GM12878 (cell line): Measurements from ENCODE around the gene STYXL1. TPM values are rescaled to one million over a fixed set of nuclear protein-coding genes. Genes with fewer than 3 reads are reported as not detected.

Experiments
- ATAC-seq: fragments of 200-7000 bp; cut with Tn5 transposase; 3 replicates; pipeline ENCODE4 v1.9.1; 2020; ENCODE audit warnings: mild to moderate bottlenecking, moderate library complexity
- BruUV-seq: library from RNA; stranded (reverse); fragments of 400-500 nt; replicated peaks from 2 replicates; lab custom pipeline; 2021; lab: Mats Ljungman, UMichigan
- CTCF ChIA-PET: fragments of 300-600 bp; sonication (Branson Sonifier 250); formaldehyde crosslinking; extraction: SDS; loops from one replicate; lab custom pipeline; 2021; ENCODE audit warnings: inconsistent platforms; lab: Yijun Ruan, JAX
- POLR2A ChIA-PET: fragments of 350-600 bp; formaldehyde crosslinking; extraction: SDS; loops from one replicate; lab custom pipeline; 2021; ENCODE audit warnings: inconsistent platforms; lab: Charles Lee
- RAD21 ChIA-PET: fragments of 300-600 bp; sonication (Branson Sonifier 250); formaldehyde crosslinking; loops from one replicate; lab custom pipeline; 2023; ENCODE audit warnings: antibody characterized with exemption; ENCODE audit not compliant: unreplicated experiment; lab: Charles Lee
- SMC1A ChIA-PET: fragments of 300-600 bp; sonication (Branson Sonifier 250); formaldehyde crosslinking; loops from one replicate; lab custom pipeline; 2023; ENCODE audit not compliant: unreplicated experiment, uncharacterized antibody; lab: Charles Lee
- DNase-seq: peaks from one replicate; pipeline ENCODE4 v3.0.0-alpha.2; 2011; ENCODE audit warnings: low read depth, low spot score
- FAIRE-seq: peaks from 3 replicates; lab custom pipeline; 2011; peaks lifted over from hg19 to GRCh38; lab: Jason Lieb, UNC
- H2AFZ ChIP-seq: 2 replicates; pipeline ENCODE4 v1.6.0; 2011; ENCODE audit warnings: low read depth, low read length, control low read depth; ENCODE audit not compliant: control insufficient read depth
- H3K27ac ChIP-seq: 2 replicates; pipeline ENCODE4 v1.5.1; 2011; ENCODE audit warnings: control low read depth; ENCODE audit not compliant: control insufficient read depth, insufficient read depth
- H3K27me3 ChIP-seq, 2 experiments: replicated peaks in 1 of 2; 2 replicates each; pipeline versions ENCODE4 v1.6.0 to v1.6.1; 2011; ENCODE audit warnings: low read length in 1 of 2; ENCODE audit not compliant: control insufficient read depth in 2 of 2, insufficient read depth in 2 of 2
- H3K36me3 ChIP-seq, 2 experiments: 2 replicates each; pipeline ENCODE4 v1.5.1; 2011; ENCODE audit warnings: low read length in 1 of 2; ENCODE audit not compliant: control insufficient read depth in 2 of 2, insufficient read depth in 2 of 2
- H3K4me1 ChIP-seq: 2 replicates; pipeline ENCODE4 v1.6.1; 2011; ENCODE audit warnings: mild to moderate bottlenecking, low read length, moderate library complexity, mixed read lengths; ENCODE audit not compliant: control insufficient read depth, insufficient read depth
- H3K4me2 ChIP-seq: 2 replicates; pipeline ENCODE4 v1.6.0; 2011; ENCODE audit warnings: control low read depth; ENCODE audit not compliant: control insufficient read depth, insufficient read depth
- H3K4me3 ChIP-seq: fragments of 200-600 bp; sonication (generic); 2 replicates; pipeline ENCODE4 v1.5.1; 2016
- H3K79me2 ChIP-seq: 2 replicates; pipeline ENCODE4 v1.6.0; 2011; ENCODE audit warnings: low read length; ENCODE audit not compliant: control insufficient read depth, insufficient read depth
- H3K9ac ChIP-seq: 2 replicates; pipeline ENCODE4 v1.8.0; 2011; ENCODE audit warnings: low read length, control low read depth, mixed read lengths; ENCODE audit not compliant: control insufficient read depth, insufficient read depth
- H3K9me3 ChIP-seq: replicated peaks from 3 replicates; pipeline ENCODE4 v1.5.1; 2011; ENCODE audit warnings: mild to moderate bottlenecking, low read length; ENCODE audit not compliant: control insufficient read depth, insufficient read depth
- H4K20me1 ChIP-seq: 2 replicates; pipeline ENCODE4 v1.6.0; 2011; ENCODE audit not compliant: control insufficient read depth, insufficient read depth
- ASH2L ChIP-seq: fragments of 300-600, 200-600 bp; sonication (generic); IDR thresholded peaks from 2 replicates; pipeline ENCODE4 v1.6.1; 2017; ENCODE audit warnings: low read depth, mild to moderate bottlenecking, borderline replicate concordance
- ATF7 ChIP-seq: fragments of 450-650 bp; IDR thresholded peaks from 2 replicates; pipeline ENCODE4 v1.6.1; 2016; ENCODE audit warnings: low read depth, mild to moderate bottlenecking
- BACH1 ChIP-seq: fragments of 450-650 bp; IDR thresholded peaks from 2 replicates; pipeline ENCODE4 v1.6.1; 2017; ENCODE audit warnings: mild to moderate bottlenecking, borderline replicate concordance
- BMI1 ChIP-seq: fragments of 450-650 bp; IDR thresholded peaks from 2 replicates; pipeline ENCODE4 v1.6.1; 2016; ENCODE audit warnings: mild to moderate bottlenecking, moderate library complexity, borderline replicate concordance
- EZH2 ChIP-seq: IDR thresholded peaks from 2 replicates; pipeline ENCODE4 v1.6.1; 2012; ENCODE audit warnings: low read depth, mild to moderate bottlenecking, control low read depth, inconsistent platforms, low read length, borderline replicate concordance; ENCODE audit not compliant: control insufficient read depth
- FOXK2 ChIP-seq: fragments of 450-650 bp; IDR thresholded peaks from 2 replicates; pipeline ENCODE4 v1.6.1; 2017; ENCODE audit warnings: mild to moderate bottlenecking, moderate library complexity
- IRF4 ChIP-seq: IDR thresholded peaks from 2 replicates; pipeline ENCODE4 v1.6.1; 2011; ENCODE audit warnings: low read depth, low read length
- KAT2A ChIP-seq: conservative IDR thresholded peaks from 2 replicates; pipeline ENCODE4 v1.6.1; 2011; ENCODE audit warnings: low read depth, low read length; ENCODE audit not compliant: control insufficient read depth
- KDM1A ChIP-seq: fragments of 200-600 bp; sonication (generic); IDR thresholded peaks from 2 replicates; pipeline ENCODE4 v1.6.1; 2016; ENCODE audit warnings: borderline replicate concordance
- TAF1 ChIP-seq: IDR thresholded peaks from 2 replicates; pipeline ENCODE4 v1.6.1; 2011; ENCODE audit warnings: mild to moderate bottlenecking, low read depth, low read length, borderline replicate concordance
- WGBS: methylation state at CpG from one replicate; pipeline ENCODE4 v1.1.6; 2016; ENCODE audit warnings: low lambda C conversion rate; ENCODE audit not compliant: insufficient replicate concordance, insufficient coverage; ENCODE audit errors: missing lambda C conversion rate; 5-methylcytosine and 5-hydroxymethylcytosine counted together
- in situ Hi-C: fragments of 300-500 bp; cut with MboI; formaldehyde crosslinking; loops from 9 replicates; pipeline ENCODE4 v1.14.3; 2018; ENCODE audit warnings: mixed read lengths
- intact Hi-C: fragments of 100-400 bp; cut with micrococcal nuclease; formaldehyde crosslinking; loops from one replicate; pipeline ENCODE4 v1.14.2; 2022; ENCODE audit not compliant: unreplicated experiment
- polyA plus RNA-seq, 11 experiments: library from polyadenylated mRNA; depleted of rRNA in 4 of 11; unstranded in 6 of 11; stranded (reverse) in 5 of 11; fragments of >200 nt; fragmentation: Nextera tagmentation in 4 of 11; fragmentation: Illumina TruSeq in 1 of 11; extraction: Ambion mirVana in 4 of 11; extraction: Trizol in 1 of 11; gene quantifications; 1 replicate in 1 of 11; 2 replicates in 10 of 11; pipeline versions ENCODE4 v1.2.1 to v1.2.3, GENCODE V29; 2011 to 2016; ENCODE audit warnings: inconsistent platforms in 2 of 11, missing spikeins in 2 of 11, low read depth in 1 of 11
- total RNA-seq, 4 experiments: library from RNA; depleted of rRNA in 3 of 4; stranded (reverse); fragments of >200 nt in 3 of 4; fragmentation: Illumina TruSeq in 1 of 4; extraction: Trizol in 1 of 4; gene quantifications; 2 replicates each; pipeline versions ENCODE4 v1.2.1 to v1.2.3, GENCODE V29; 2013 to 2021
- TF ChIP-seq, protein P1 (sequence below): IDR thresholded peaks from 2 replicates; pipeline ENCODE4 v1.6.1; 2011; ENCODE audit warnings: mild to moderate bottlenecking, low read depth, low read length, moderate library complexity; ENCODE audit not compliant: insufficient replicate concordance
- TF ChIP-seq, protein P2 (sequence below): fragments of 450-650 bp; IDR thresholded peaks from 2 replicates; pipeline ENCODE4 v1.6.1; 2017; ENCODE audit warnings: mild to moderate bottlenecking, low read depth, inconsistent platforms; ENCODE audit not compliant: poor library complexity, severe bottlenecking
- TF ChIP-seq, protein P3 (sequence below): fragments of 450-650 bp; IDR thresholded peaks from 2 replicates; pipeline ENCODE4 v1.6.1; 2017; ENCODE audit warnings: mild to moderate bottlenecking, moderate library complexity
- TF ChIP-seq, protein P4 (sequence below): fragments of 450-650 bp; IDR thresholded peaks from 2 replicates; pipeline ENCODE4 v1.6.1; 2016; ENCODE audit warnings: mild to moderate bottlenecking

Gene STYXL1
- total and polyA plus RNA-seq, 10 of the 15 experiments (the other 5 are each of a cell fraction or from before 2014, with no cell fraction given) = 18.4 to 65.9 (median 40.7) TPM

DNA sequence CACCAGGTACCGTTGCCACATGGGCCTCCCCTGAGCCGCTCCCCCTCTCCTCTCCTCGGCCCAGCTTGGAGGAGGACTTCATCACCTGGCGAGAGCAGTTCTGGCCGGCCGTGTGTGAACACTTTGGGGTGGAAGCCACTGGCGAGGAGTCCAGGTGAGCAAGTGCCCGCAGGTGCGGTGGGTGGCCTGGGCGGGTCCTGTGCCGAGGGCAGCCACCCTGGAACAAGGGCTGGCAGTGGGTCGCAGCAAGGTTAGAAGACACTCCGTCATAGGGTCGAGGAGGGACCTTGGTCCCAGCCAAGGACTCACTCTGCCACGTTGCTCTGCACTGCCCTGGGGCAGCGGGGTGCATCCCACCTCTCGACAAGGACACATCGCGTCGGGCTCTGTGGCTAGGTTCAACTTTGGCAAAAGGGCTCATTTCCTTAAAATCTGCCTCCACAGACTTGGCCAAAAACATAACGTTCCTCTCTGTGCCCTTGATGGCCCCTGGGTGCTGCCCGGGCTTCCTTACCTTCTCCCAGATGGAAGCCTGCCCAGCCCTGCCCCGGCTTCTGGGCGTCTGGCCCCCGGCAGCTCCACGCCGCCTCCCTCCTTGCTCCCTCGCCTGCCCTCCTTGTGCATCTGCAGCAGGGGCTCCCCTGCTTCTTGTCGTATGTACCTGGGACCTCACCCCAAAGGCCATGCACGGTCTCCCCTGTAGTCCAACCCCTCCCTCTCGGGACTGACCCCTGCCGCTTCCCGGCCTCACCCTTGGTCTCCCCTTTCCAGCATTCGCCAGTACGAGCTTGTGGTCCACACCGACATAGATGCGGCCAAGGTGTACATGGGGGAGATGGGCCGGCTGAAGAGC is 66.1 kb downstream of the STYXL1 start (continued):
- TF ChIP-seq ASH2L (no peak), BMI1 (no peak), BACH1 (no peak)
- TF ChIP-seq, protein P1, sequence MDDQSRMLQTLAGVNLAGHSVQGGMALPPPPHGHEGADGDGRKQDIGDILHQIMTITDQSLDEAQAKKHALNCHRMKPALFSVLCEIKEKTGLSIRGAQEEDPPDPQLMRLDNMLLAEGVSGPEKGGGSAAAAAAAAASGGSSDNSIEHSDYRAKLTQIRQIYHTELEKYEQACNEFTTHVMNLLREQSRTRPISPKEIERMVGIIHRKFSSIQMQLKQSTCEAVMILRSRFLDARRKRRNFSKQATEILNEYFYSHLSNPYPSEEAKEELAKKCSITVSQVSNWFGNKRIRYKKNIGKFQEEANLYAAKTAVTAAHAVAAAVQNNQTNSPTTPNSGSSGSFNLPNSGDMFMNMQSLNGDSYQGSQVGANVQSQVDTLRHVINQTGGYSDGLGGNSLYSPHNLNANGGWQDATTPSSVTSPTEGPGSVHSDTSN = no peak
- TF ChIP-seq, protein P2, sequence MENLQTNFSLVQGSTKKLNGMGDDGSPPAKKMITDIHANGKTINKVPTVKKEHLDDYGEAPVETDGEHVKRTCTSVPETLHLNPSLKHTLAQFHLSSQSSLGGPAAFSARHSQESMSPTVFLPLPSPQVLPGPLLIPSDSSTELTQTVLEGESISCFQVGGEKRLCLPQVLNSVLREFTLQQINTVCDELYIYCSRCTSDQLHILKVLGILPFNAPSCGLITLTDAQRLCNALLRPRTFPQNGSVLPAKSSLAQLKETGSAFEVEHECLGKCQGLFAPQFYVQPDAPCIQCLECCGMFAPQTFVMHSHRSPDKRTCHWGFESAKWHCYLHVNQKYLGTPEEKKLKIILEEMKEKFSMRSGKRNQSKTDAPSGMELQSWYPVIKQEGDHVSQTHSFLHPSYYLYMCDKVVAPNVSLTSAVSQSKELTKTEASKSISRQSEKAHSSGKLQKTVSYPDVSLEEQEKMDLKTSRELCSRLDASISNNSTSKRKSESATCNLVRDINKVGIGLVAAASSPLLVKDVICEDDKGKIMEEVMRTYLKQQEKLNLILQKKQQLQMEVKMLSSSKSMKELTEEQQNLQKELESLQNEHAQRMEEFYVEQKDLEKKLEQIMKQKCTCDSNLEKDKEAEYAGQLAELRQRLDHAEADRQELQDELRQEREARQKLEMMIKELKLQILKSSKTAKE = no peak

DNA sequence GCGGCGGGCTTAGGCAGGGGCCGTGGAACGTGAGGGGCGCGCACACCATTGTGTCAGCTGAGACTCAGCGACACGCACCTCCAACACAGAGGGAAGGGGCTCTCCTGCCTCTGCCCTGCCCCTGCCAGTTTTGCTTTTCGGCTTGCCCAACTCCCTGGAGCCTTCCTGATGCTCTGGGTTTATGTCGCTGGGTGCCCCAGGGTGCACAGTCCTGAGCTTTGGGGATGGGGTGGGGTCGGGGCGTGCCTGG is 66.7 kb downstream of the STYXL1 start:
- Histone ChIP-seq H3K27me3 (no peaks in the 10 kb centered on the region), H3K27ac (no peak overlapping the region), H3K9ac (no peak overlapping the region), H4K20me1 (no peaks in the 10 kb centered on the region), H3K4me1 (no peaks in the 10 kb centered on the region), H3K9me3 (no peaks in the 10 kb centered on the region), H3K4me3 (no peak overlapping the region), H3K4me2 (no peak overlapping the region), H3K36me3 (peaks cover 0 to 31% of the 10 kb centered on the region in 2 experiments; a peak in 3 of 4 replicates), H3K79me2 (no peaks in the 10 kb centered on the region), H2AFZ (no peak overlapping the region)
- no peak for DNase-seq
- intact Hi-C loops = no loop called here
- CTCF ChIA-PET = no interaction called here
- 70% methylated on average over 8 of the region's 12 CpGs for WGBS
- RAD21 ChIA-PET = no interaction called here
- POLR2A ChIA-PET = no interaction called here
- no TSS peak for BruUV-seq
- SMC1A ChIA-PET = no interaction called here
- in situ Hi-C loops = no loop called here
- ATAC-seq = no peak
- FAIRE-seq = no peak
- TF ChIP-seq ATF7 (no peak), KAT2A (no peak), FOXK2 (no peak), IRF4 (no peak), TAF1 (no peak), EZH2 (no peak), KDM1A (no peak)
- TF ChIP-seq, protein P3, sequence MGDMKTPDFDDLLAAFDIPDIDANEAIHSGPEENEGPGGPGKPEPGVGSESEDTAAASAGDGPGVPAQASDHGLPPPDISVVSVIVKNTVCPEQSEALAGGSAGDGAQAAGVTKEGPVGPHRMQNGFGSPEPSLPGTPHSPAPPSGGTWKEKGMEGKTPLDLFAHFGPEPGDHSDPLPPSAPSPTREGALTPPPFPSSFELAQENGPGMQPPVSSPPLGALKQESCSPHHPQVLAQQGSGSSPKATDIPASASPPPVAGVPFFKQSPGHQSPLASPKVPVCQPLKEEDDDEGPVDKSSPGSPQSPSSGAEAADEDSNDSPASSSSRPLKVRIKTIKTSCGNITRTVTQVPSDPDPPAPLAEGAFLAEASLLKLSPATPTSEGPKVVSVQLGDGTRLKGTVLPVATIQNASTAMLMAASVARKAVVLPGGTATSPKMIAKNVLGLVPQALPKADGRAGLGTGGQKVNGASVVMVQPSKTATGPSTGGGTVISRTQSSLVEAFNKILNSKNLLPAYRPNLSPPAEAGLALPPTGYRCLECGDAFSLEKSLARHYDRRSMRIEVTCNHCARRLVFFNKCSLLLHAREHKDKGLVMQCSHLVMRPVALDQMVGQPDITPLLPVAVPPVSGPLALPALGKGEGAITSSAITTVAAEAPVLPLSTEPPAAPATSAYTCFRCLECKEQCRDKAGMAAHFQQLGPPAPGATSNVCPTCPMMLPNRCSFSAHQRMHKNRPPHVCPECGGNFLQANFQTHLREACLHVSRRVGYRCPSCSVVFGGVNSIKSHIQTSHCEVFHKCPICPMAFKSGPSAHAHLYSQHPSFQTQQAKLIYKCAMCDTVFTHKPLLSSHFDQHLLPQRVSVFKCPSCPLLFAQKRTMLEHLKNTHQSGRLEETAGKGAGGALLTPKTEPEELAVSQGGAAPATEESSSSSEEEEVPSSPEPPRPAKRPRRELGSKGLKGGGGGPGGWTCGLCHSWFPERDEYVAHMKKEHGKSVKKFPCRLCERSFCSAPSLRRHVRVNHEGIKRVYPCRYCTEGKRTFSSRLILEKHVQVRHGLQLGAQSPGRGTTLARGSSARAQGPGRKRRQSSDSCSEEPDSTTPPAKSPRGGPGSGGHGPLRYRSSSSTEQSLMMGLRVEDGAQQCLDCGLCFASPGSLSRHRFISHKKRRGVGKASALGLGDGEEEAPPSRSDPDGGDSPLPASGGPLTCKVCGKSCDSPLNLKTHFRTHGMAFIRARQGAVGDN = no peak
- TF ChIP-seq, protein P4, sequence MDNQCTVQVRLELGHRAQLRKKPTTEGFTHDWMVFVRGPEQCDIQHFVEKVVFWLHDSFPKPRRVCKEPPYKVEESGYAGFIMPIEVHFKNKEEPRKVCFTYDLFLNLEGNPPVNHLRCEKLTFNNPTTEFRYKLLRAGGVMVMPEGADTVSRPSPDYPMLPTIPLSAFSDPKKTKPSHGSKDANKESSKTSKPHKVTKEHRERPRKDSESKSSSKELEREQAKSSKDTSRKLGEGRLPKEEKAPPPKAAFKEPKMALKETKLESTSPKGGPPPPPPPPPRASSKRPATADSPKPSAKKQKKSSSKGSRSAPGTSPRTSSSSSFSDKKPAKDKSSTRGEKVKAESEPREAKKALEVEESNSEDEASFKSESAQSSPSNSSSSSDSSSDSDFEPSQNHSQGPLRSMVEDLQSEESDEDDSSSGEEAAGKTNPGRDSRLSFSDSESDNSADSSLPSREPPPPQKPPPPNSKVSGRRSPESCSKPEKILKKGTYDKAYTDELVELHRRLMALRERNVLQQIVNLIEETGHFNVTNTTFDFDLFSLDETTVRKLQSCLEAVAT = no peak
